ENCODE data around the gene KCTD2.

Gene KCTD2

DNA sequence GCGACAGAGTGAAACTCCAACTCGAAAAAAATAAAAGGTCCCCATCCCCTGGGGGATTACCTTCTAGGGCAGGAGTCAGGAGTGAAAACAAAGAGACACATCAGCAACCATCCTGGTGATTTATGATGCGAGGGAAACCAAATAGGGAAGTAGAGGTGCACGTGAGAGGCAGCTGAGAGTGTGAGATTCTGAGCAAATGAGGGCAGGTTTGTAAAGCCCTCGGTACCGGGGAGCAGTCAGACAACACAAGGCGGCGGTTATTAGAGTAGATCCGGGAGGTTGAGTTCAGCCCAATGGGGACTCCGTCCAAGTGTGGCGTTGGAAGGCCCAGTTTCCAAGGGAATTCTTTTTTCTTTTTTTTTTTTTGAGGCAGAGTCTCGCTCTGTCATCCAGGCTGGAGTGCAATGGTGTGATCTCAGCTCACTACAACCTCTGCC is 55.4 kb downstream of the KCTD2 start:
- peak; percentile 91 for DNase-seq

DNA sequence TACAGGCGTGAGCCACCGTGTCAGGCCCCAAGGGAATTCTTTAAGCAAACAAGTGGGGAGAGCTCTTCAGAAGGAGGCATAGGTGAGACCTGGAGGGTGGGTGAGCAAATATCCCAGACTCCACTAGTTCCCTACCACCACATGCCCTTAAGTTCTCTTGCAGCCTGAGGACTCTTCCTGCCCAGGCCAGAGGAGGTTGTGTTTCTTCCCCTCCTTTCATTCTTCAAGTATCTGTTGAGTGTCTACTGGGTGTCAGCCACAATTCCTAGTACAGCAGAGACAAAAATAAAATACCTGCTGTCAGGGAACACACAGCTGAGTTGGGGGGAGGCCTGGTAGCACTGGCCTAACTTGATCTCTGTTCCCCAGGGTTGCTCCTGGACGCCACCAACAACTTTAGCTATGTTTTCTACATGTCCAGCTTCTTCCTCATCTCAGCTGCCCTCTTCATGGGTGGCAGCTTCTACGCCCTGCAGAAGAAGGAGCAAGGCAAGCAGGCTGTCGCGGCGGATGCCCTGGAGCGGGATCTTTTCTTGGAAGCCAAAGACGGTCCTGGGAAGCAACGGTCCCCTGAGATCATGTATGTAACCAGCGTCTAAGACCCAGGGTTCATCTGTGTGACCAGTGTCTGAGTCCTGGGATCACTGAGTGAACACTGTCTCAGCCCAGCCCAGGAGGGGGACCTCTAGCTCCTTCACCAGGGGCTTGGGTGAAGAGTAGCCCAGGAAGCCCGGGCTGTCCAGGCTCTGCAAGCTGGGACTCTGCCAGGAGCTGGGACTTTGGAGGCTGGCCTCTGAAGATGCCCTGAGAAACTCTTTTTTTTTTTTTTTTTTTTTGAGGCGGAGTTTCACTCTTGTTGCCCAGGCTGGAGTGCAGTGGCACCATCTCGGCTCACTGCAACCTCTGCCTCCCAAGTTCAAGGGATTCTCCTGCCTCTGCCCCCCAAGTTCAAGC is 56.9 kb downstream of the KCTD2 start:
- DNase-seq, result no peak

DNA sequence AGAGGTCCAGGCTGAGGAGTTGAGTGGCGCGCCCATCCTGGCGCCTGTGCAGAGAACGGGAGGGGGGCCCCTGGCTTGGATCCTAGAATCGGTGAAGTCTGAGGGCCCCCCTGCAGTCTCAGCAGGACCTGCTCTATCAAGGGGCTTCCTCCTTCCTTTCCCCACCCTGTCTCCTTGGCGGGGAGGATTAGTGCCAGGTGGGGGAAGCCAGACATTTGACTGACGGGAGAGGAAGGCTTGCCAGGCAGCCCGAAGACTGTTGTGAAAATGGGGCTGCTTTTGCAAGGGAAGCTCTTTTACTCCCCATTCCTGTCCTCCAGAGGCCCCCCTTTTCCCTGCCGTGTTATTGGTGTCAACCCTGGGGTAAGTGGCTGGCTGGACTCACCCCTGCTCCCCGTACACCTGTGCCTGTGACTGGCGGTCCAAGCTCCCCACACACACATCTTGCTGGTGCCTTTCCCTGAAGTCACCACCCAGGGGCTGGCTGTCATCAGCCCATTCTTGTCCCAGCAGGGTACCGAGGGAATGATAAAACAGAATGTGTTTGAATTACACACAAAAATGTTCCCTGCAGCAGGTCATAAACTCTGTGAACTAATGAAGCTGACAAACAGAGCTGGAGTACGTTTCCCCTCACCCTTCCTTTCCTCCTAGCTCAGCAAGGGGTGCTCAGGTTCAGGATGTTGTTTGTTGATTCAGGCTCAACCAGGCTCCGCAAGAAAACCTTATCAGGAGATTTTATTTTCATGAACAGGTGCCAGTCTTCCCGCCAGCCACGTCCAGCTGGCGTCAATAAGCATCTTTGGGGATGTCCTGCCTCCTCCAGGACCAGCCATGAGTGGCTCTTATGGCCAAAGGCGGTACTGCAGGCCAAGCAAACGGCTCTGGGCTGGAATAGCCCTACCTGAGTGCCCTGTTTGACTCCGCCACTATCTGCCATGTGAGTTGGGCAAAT is 58.4 kb downstream of the KCTD2 start:
- DNase-seq, result peak; percentile 86

- no peak for DNase-seq
Observed at GRCh38 chr17:75108193-75108592, 61.2 kb downstream of the KCTD2 start.

GRCh38 chr17:75109046-75109406 is 62.0 kb downstream of the KCTD2 start:
- DNase-seq, result no peak

GRCh38 chr17:75109407-75110233 is 62.6 kb downstream of the KCTD2 start, which contains the start of gene ARMC7:
Gene ARMC7, plus strand, starts transcription at chr17:75109969. Its CDS starts 320 bp downstream, at chr17:75110289.
- DNase-seq, result peak; percentile 76

GRCh38 chr17:75110234-75110937 is 63.4 kb downstream of the KCTD2 start:
- no peak for DNase-seq

DNA sequence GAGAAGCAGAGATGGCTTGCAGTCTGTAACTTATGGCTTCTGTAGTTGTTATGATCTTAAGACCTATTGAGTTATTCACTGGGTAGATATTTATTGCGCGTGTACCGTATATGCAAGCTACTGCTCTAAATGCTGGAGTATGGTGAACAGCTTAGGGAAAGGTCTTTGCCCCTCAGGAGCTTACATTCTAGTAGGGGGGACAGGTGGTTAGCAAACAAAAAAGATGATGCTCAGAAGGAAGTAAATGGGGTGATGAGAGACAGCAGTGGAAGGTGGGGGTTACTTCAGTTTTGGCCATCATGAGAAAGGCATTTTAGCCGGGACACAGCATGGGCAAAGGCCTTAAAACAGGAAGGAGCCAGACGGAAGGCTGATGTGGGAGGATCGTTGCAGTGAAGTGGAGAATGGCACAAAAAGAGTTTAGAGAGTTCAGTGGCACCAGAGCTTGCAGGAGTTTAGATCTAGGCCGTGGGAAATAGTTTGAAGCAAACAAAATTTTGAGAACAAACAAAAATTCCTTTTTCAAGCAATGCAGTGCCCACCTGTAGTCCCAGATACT is 64.8 kb downstream of the KCTD2 start:
- DNase-seq, result no peak

- peak; percentile 80 for DNase-seq
Observed at GRCh38 chr17:75113798-75114551, 67.0 kb downstream of the KCTD2 start.

DNA sequence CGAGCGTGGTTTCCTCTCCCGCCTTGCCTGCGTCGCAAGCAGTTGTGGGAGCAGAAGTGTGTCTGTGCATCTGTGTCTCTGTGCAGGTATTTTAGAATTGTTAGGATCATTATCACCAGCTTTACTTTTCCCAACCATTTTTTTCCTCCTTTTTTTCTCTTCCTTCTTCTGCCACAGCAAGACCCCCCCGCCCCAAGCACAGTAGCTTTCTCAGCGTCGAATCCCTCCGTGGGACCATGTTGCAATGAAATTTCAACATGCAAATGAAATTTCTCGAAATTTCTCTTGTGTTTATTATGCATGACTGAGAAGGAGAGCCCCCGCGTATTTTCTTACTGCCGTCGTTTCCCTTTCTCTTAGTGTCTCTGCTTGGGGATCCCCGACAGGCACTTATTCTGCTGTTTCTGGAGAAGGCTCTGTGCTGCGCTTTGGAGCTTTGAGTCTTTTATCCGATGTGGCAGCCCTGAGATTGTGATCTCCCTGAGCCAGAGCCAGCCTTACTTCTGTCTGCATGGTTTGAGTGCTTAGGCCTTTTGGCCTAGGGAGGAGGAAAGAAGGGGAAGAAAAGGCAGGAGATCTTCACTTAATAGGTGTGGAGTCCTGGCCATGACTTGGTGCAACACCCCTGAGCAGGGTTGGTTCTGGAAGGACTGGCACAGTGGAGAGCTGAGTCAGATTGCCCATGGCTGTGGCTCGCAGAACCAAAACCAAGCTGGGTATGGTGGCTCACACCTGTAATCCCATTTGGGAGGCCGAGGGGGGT is 67.7 kb downstream of the KCTD2 start:
- DNase-seq, result no peak
